HG02840 (cell line): ENCODE data around the gene SH2D3C.
"Not testable (repeated sequence)": the region's sequence is repeated elsewhere in the genome, so short reads cannot be mapped to it uniquely, and the experiment has no call there.

ENCODE experiments used
- ATAC-seq: cut with Tn5 transposase; IDR thresholded peaks from one replicate; pipeline ENCODE4 v1.9.1; 2021; ENCODE audit warnings: mild to moderate bottlenecking, moderate library complexity, moderate number of reproducible peaks; ENCODE audit not compliant: unreplicated experiment, low FRiP score

SH2D3C gene

GRCh38 chr9:127785933-127786772, 7.7 kb upstream of the SH2D3C start, which contains the start of gene CDK9:
TSS of gene CDK9 (plus strand) at chr9:127786034. CDS start at chr9:127786149, 115 bp downstream.
- peak; percentile 66 for ATAC-seq

- ATAC-seq, result peak; percentile 50
These were observed 6.8 kb upstream of the SH2D3C start for GRCh38 chr9:127785023-127785932.

- ATAC-seq, result no peak
These were observed 4.9 kb upstream of the SH2D3C start for GRCh38 chr9:127783111-127784008.

- no peak for ATAC-seq
These were observed 3.3 kb upstream of the SH2D3C start for GRCh38 chr9:127781806-127782205.

GRCh38 chr9:127780909-127781308, 2.4 kb upstream of the SH2D3C start:
- ATAC-seq, result not testable (repeated sequence)

- no peak for ATAC-seq
These were observed 1.8 kb upstream of the SH2D3C start for GRCh38 chr9:127780126-127780885.

- ATAC-seq, result no peak
These were observed 893 bp upstream of the SH2D3C start for GRCh38 chr9:127779136-127779981.

GRCh38 chr9:127777368-127777980, 992 bp downstream of the SH2D3C start:
- no peak for ATAC-seq

- no peak for ATAC-seq
These were observed 1.6 kb downstream of the SH2D3C start for GRCh38 chr9:127776924-127777289.

- ATAC-seq, result no peak
These were observed 2.1 kb downstream of the SH2D3C start for GRCh38 chr9:127776195-127776923.

- no peak for ATAC-seq
These were observed 4.5 kb downstream of the SH2D3C start for GRCh38 chr9:127773981-127774380.

GRCh38 chr9:127773272-127773671, 5.2 kb downstream of the SH2D3C start:
- no peak for ATAC-seq

GRCh38 chr9:127772603-127773002, 5.9 kb downstream of the SH2D3C start:
- no peak for ATAC-seq

- no peak for ATAC-seq
These were observed 6.8 kb downstream of the SH2D3C start for GRCh38 chr9:127771570-127772189.

GRCh38 chr9:127770905-127771569, 7.4 kb downstream of the SH2D3C start:
- peak; percentile 85 for ATAC-seq

GRCh38 chr9:127770583-127770904, 7.9 kb downstream of the SH2D3C start:
- ATAC-seq, result no peak
